SK-N-SH (cell line): ENCODE results near the gene GRM7. TPM values are rescaled to one million over a fixed set of nuclear protein-coding genes. Genes with fewer than 3 reads are reported as not detected.

Source experiments
- CTCF ChIA-PET: fragments of 300-600, 350-600 bp; formaldehyde crosslinking; extraction: SDS; loops from one replicate; lab custom pipeline; 2021; lab: Yijun Ruan, JAX
- POLR2A ChIA-PET: fragments of 350-600 bp; sonication (Branson Sonifier 250); formaldehyde crosslinking; extraction: SDS; loops from one replicate; lab custom pipeline; 2020; ENCODE audit warnings: antibody characterized with exemption, inconsistent platforms; lab: Yijun Ruan, JAX
- DNase-seq: peaks from one replicate; pipeline ENCODE4 v3.0.0; 2012
- H2AFZ ChIP-seq: fragments of 200-600 bp; sonication (generic); 2 replicates; pipeline ENCODE4 v1.8.1; 2016; ENCODE audit warnings: antibody characterized with exemption, mild to moderate bottlenecking, low read depth
- H3F3A ChIP-seq: fragments of 200-600 bp; sonication (generic); replicated peaks from 2 replicates; pipeline ENCODE3; 2016; ENCODE audit warnings: antibody characterized with exemption, mild to moderate bottlenecking; ENCODE audit not compliant: insufficient read depth
- H3K27ac ChIP-seq, 2 experiments: fragments of 200-500 bp in 1 of 2; fragments of 200-600 bp in 1 of 2; sonication (Bioruptor generic) in 1 of 2; sonication (generic), shearing (Covaris generic) in 1 of 2; 2 replicates each; pipeline versions ENCODE4 v1.5.1 to v1.6.1; 2014 to 2016; ENCODE audit warnings: low read depth in 2 of 2, inconsistent platforms in 1 of 2, low read length in 1 of 2, mild to moderate bottlenecking in 1 of 2, mixed read lengths in 1 of 2
- H3K27me3 ChIP-seq: fragments of 200-600 bp; sonication (generic), shearing (Covaris generic); 2 replicates; pipeline ENCODE4 v1.6.1; 2016; ENCODE audit warnings: mixed run types; ENCODE audit not compliant: insufficient read depth
- H3K36me3 ChIP-seq, 2 experiments: fragments of 200-500 bp in 1 of 2; fragments of 200-600 bp in 1 of 2; sonication (Bioruptor generic) in 1 of 2; sonication (generic) in 1 of 2; replicated peaks in 1 of 2; 2 replicates each; pipeline versions ENCODE3 to v1.5.1; 2014 to 2016; ENCODE audit warnings: low read length in 1 of 2, mild to moderate bottlenecking in 1 of 2; ENCODE audit not compliant: insufficient read depth in 2 of 2, control insufficient read depth in 1 of 2
- H3K4me1 ChIP-seq, 2 experiments: fragments of 200-500 bp in 1 of 2; fragments of 200-600 bp in 1 of 2; sonication (Bioruptor generic) in 1 of 2; sonication (generic), shearing (Covaris generic) in 1 of 2; 2 replicates each; pipeline versions ENCODE4 v1.5.1 to v1.6.1; 2014 to 2016; ENCODE audit warnings: low read depth in 1 of 2, low read length in 1 of 2, mixed run types in 1 of 2; ENCODE audit not compliant: insufficient read depth in 2 of 2, control insufficient read depth in 1 of 2
- H3K4me2 ChIP-seq: fragments of 200-600 bp; sonication (generic), shearing (Covaris generic); 2 replicates; pipeline ENCODE4 v1.6.1; 2017; ENCODE audit warnings: mixed run types
- H3K4me3 ChIP-seq, 2 experiments: fragments of 200-500 bp in 1 of 2; fragments of 200-600 bp in 1 of 2; sonication (Bioruptor generic) in 1 of 2; sonication (generic), shearing (Covaris generic) in 1 of 2; 2 replicates each; pipeline versions ENCODE4 v1.5.1 to v1.8.1; 2014 to 2016; ENCODE audit warnings: low read depth in 2 of 2, inconsistent platforms in 1 of 2, low read length in 1 of 2, mild to moderate bottlenecking in 1 of 2, mixed read lengths in 1 of 2, moderate library complexity in 1 of 2
- H3K79me2 ChIP-seq: fragments of 200-600 bp; sonication (generic); 2 replicates; pipeline ENCODE4 v1.8.1; 2017; ENCODE audit warnings: mild to moderate bottlenecking; ENCODE audit not compliant: insufficient read depth
- H3K9ac ChIP-seq: fragments of 200-600 bp; sonication (generic); 2 replicates; pipeline ENCODE4 v1.6.1; 2017; ENCODE audit warnings: mixed run types
- H3K9me2 ChIP-seq: fragments of 200-600 bp; sonication (generic); 2 replicates; pipeline ENCODE4 v1.6.1; 2017; ENCODE audit warnings: mixed run types
- H3K9me3 ChIP-seq: fragments of 200-600 bp; sonication (generic); 2 replicates; pipeline ENCODE4 v1.6.1; 2017; ENCODE audit warnings: mixed run types, mild to moderate bottlenecking, moderate library complexity
- H4K20me1 ChIP-seq: fragments of 200-600 bp; sonication (generic); 2 replicates; pipeline ENCODE4 v1.6.1; 2017; ENCODE audit warnings: mild to moderate bottlenecking, mixed run types; ENCODE audit not compliant: insufficient read depth
- CHD2 ChIP-seq: fragments of 150-350 bp; IDR thresholded peaks from 2 replicates; pipeline ENCODE4 v1.6.1; 2018; ENCODE audit warnings: low read length; ENCODE audit not compliant: partially characterized antibody
- CTCF ChIP-seq: fragments of 200-600 bp; sonication (generic); IDR thresholded peaks from 2 replicates; pipeline ENCODE4 v1.6.1; 2017; ENCODE audit warnings: antibody characterized with exemption, mild to moderate bottlenecking, moderate library complexity
- ELF1 ChIP-seq: IDR thresholded peaks from 2 replicates; pipeline ENCODE4 v1.4.0; 2012
- EP300 ChIP-seq, 2 experiments: IDR thresholded peaks; 2 replicates each; pipeline versions ENCODE4 v1.4.0 to v1.6.1; 2012; ENCODE audit warnings: borderline replicate concordance in 1 of 2, low read depth in 1 of 2, low read length in 1 of 2
- GABPA ChIP-seq: IDR thresholded peaks from 2 replicates; pipeline ENCODE4 v1.4.0; 2012; ENCODE audit warnings: low read depth, mild to moderate bottlenecking
- GATA2 ChIP-seq: sonication (generic); formaldehyde crosslinking; IDR thresholded peaks from 2 replicates; pipeline ENCODE4 v1.5.0; 2020; ENCODE audit warnings: mild to moderate bottlenecking, missing genetic modification reagents
- IRF3 ChIP-seq: fragments of 150-350 bp; IDR thresholded peaks from 2 replicates; pipeline ENCODE4 v1.6.1; 2016; ENCODE audit warnings: mild to moderate bottlenecking, low read depth, low read length
- NFIC ChIP-seq: IDR thresholded peaks from 2 replicates; pipeline ENCODE4 v1.4.0; 2012; ENCODE audit warnings: borderline replicate concordance
- RCOR1 ChIP-seq: fragments of 150-350 bp; IDR thresholded peaks from 2 replicates; pipeline ENCODE4 v1.6.1; 2017; ENCODE audit warnings: antibody characterized with exemption, low read length
- REST ChIP-seq: IDR thresholded peaks from 2 replicates; pipeline ENCODE4 v1.6.1; 2012; ENCODE audit warnings: mild to moderate bottlenecking, low read depth, low read length, moderate library complexity
- RFX5 ChIP-seq: IDR thresholded peaks from 2 replicates; pipeline ENCODE4 v1.6.1; 2012; ENCODE audit warnings: mild to moderate bottlenecking, improper control_type of control experiment, low read length
- SIN3A ChIP-seq: IDR thresholded peaks from 2 replicates; pipeline ENCODE4 v1.6.1; 2012; ENCODE audit warnings: low read depth, mild to moderate bottlenecking, low read length, moderate library complexity, borderline replicate concordance
- SMC3 ChIP-seq: IDR thresholded peaks from 2 replicates; pipeline ENCODE4 v1.6.1; 2012; ENCODE audit warnings: low read depth, low read length, improper control_type of control experiment
- TAF1 ChIP-seq: IDR thresholded peaks from 2 replicates; pipeline ENCODE4 v1.6.1; 2012; ENCODE audit warnings: low read depth, mild to moderate bottlenecking, low read length, moderate library complexity, borderline replicate concordance
- USF2 ChIP-seq: fragments of 150-350 bp; IDR thresholded peaks from 2 replicates; pipeline ENCODE4 v1.6.1; 2017; ENCODE audit warnings: antibody characterized with exemption, low read length, low read depth, borderline replicate concordance
- YY1 ChIP-seq: IDR thresholded peaks from 2 replicates; pipeline ENCODE4 v1.4.0; 2012; ENCODE audit warnings: low read depth, mild to moderate bottlenecking
- ZBTB33 ChIP-seq: IDR thresholded peaks from 2 replicates; pipeline ENCODE4 v1.4.0; 2012; ENCODE audit warnings: low read depth, borderline replicate concordance
- WGBS: methylation state at CpG from one replicate; pipeline ENCODE4 v1.1.6; 2017; ENCODE audit warnings: low lambda C conversion rate; 5-methylcytosine and 5-hydroxymethylcytosine counted together
- polyA plus RNA-seq, 3 experiments: library from polyadenylated mRNA; depleted of rRNA; stranded (reverse); fragments of >200 nt; gene quantifications; 2 replicates each; pipeline ENCODE4 v1.2.3, GENCODE V29; 2012

GRM7 gene
- polyA plus RNA-seq, 1 of the 3 experiments (the other 2 are of a cell fraction): 0.03 TPM

DNA sequence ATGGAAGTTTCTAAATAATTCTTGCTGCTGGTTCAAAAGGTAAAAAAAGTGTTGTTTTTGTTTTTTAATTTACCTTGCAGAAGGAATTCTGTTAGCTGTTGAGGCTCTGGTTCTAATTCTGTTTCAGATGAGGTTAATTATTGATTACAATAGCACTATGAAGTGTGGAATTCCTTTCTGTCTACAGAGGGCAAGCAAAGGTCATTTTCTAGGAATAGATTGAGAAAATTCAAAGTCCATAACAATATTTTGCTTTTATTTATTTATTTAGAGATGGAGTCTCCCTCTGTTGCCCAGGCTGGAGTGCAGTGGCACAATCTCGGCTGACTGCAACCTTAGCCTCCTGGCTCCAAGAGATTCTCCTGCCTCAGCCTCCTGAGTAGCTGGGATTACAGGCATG, 789.6 kb downstream of the GRM7 start:
- no peaks in the 10 kb centered on the region for H3K4me1 ChIP-seq
- no peak overlapping the region for H3K4me3 ChIP-seq
- no peaks in the 10 kb centered on the region for H3K9me3 ChIP-seq
- no peak overlapping the region for H3K27ac ChIP-seq
- TF ChIP-seq SIN3A (no peak), RCOR1 (no peak), SMC3 (no peak), TAF1 (no peak), NFIC (no peak), ZBTB33 (no peak), REST (no peak)
- H4K20me1 ChIP-seq: no peaks in the 10 kb centered on the region
- no peak overlapping the region for H2AFZ ChIP-seq
- no peak for DNase-seq
- no peak overlapping the region for H3K4me2 ChIP-seq
- ChIA-PET CTCF (no interaction called here), POLR2A (no interaction called here)
- 0% methylated on average over 1 of the region's 1 CpG for WGBS
- H3F3A ChIP-seq: no peaks in the 10 kb centered on the region
- no peak overlapping the region for H3K9ac ChIP-seq
- H3K79me2 ChIP-seq: no peaks in the 10 kb centered on the region
- no peaks in the 10 kb centered on the region for H3K27me3 ChIP-seq
- no peaks in the 10 kb centered on the region for H3K36me3 ChIP-seq
- H3K9me2 ChIP-seq: no peaks in the 10 kb centered on the region

GRCh38 chr3:7651274-7651673, 790.4 kb downstream of the GRM7 start:
- no peak overlapping the region for H2AFZ ChIP-seq
- no peak overlapping the region for H3K4me2 ChIP-seq
- no peaks in the 10 kb centered on the region for H3K79me2 ChIP-seq
- no peaks in the 10 kb centered on the region for H4K20me1 ChIP-seq
- H3K27ac ChIP-seq: no peak overlapping the region
- ChIA-PET CTCF (no interaction called here), POLR2A (no interaction called here)
- H3K9me3 ChIP-seq: no peaks in the 10 kb centered on the region
- H3K4me3 ChIP-seq: no peak overlapping the region
- H3K4me1 ChIP-seq: no peaks in the 10 kb centered on the region
- 50% methylated on average over 2 of the region's 2 CpGs for WGBS
- no peak overlapping the region for H3K9ac ChIP-seq
- H3F3A ChIP-seq: no peaks in the 10 kb centered on the region
- H3K27me3 ChIP-seq: no peaks in the 10 kb centered on the region
- no peaks in the 10 kb centered on the region for H3K36me3 ChIP-seq
- TF ChIP-seq CTCF (no peak), IRF3 (no peak), GABPA (no peak), CHD2 (no peak), RFX5 (no peak), USF2 (no peak), YY1 (no peak), ELF1 (no peak), EP300 (IDR thresholded peaks at IDR 0.05; ENCODE audit: borderline replicate concordance in 1 of 2, low read depth in 1 of 2, low read length in 1 of 2) (no peak), GATA2 (CRISPR knock-in tag) (no peak)
- TF ChIP-seq, all 33 proteins: peak for 0
- no peaks in the 10 kb centered on the region for H3K9me2 ChIP-seq
- DNase-seq: no peak
